NCI-H187 (cell line): ENCODE measurements around the gene SKIC3.

ENCODE experiments used
- DNase-seq, 2 experiments: peaks; one replicate each; lab custom pipeline; 2025; lab: John Stamatoyannopoulos, UW

SKIC3 gene

DNA sequence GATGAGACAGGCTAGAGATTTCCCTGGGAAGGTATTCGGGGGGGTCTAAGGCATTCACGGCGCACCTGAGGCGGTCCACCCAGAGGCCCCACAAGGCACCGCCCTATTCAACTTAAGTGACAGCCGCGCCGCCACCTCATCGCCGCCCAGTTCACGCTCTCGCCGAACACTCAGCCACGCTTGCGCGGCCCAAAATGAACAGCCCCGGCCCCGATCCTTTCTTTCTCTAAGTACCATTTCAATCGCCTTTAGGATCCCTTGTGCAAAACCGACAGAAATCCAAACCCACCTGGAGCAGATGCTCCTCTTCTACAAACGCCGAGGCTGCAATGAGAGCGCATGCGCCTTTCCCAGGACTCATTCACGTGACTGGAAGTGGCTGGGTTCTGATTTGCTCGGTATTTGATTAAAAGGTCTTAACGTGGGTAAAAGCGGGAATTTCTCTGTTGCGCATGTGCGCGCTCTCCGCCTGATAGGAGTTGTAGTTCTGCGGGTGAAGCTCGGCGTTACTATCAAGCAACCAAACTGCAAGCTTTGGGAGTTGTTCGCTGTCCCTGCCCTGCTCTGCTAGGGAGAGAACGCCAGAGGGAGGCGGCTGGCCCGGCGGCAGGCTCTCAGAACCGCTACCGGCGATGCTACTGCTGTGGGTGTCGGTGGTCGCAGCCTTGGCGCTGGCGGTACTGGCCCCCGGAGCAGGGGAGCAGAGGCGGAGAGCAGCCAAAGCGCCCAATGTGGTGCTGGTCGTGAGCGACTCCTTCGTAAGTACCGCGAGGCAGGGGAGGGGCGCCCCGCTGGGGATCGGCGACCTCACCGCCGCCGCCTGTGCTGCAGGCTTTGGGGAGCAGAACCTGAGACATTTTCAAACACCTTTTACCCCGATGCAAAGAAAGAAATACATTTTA is at the start of gene SKIC3, which contains the start of gene ARSK:
Gene SKIC3, minus strand, starts transcription at position 331 of the 902 bp plus-strand sequence. CDS start 7,827 bp downstream, outside the sequence.
Gene ARSK, plus strand, starts transcription at position 455 of the 902 bp plus-strand sequence. Its CDS starts 178 bp downstream, at position 633.
- peak; percentile 90 to 97 for DNase-seq

DNA sequence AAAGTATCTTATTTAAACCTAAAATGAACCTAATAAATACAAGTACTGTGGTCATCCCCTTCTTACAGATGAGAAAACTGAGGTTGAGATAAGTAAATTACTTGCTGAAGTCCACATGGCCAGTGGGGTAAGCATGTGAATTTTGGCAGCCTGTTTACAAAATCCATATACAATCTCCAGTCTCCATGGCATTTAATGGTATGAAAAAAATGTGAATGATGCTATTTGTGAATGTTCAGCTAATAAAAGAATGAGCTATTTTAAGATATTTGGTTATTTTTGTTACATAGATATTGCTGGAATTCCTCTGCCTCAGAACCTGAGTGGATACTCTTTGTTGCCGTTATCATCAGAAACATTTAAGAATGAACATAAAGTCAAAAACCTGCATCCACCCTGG is 45.8 kb upstream of the SKIC3 start:
- DNase-seq: no peak

DNA sequence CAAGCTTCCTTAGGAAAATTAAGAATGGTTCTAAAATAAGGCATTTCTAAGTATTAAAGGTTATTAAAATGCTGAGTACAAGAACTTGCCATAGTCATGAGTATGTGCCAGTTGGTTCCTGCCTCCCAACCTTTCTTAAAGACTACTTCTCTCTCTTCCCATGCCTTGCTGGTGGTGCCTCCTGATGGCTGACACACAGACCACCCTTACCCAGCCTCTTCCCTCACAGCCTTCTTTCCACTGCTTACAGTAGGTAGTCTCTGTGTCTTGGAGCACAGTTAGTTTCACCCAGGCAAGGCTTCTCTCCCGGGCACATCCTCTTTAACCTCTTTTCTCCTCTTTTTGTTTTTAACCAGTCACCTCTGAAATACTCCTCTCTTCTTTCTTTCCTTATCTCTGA is 44.5 kb upstream of the SKIC3 start:
- no peak for DNase-seq

DNA sequence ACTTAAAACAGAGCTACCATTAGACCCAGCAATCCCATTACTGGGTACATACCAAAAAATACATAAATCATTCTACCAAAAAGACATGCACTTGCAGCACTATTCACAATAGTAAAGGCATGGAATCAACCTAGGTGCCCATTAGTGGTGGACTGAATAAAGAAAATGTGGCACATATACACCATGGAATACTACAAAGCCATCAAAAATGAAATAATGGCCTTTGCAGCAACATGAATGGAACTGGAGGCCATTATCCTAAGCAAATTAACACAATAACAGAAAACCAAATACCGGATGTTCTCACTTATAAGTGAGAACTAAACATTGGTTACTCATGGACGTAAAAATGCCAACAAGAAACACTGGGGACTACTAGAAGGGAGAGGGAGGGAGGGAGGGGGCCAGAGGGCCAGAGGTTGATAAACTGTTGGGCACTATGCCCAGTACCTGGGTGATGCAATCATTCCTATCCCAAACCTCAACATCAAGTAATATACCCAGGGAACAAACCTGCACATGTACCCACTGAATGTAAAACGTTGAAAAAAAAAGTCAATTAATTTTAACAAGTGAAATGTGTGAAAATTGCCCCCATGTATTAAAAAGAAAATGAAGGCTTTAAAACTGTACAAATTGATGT is 40.6 kb upstream of the SKIC3 start:
- DNase-seq: no peak

DNA sequence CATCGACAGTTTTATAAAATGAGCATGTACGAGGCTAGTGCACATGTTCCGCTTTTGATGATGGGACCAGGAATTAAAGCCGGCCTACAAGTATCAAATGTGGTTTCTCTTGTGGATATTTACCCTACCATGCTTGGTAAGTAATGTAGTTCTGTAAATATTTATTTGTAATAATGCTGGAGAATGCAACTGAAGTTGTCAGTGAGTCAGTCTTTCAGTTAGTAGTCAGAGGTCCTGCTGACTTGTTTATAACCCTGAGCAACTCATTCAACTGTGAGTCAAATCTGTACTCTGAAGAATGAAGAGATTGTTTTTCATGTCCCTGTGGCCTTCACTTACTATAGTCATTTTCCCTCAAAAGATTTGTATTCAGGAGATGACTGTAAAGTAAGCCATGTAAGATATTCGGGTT is 36.7 kb upstream of the SKIC3 start:
- no peak for DNase-seq

DNA sequence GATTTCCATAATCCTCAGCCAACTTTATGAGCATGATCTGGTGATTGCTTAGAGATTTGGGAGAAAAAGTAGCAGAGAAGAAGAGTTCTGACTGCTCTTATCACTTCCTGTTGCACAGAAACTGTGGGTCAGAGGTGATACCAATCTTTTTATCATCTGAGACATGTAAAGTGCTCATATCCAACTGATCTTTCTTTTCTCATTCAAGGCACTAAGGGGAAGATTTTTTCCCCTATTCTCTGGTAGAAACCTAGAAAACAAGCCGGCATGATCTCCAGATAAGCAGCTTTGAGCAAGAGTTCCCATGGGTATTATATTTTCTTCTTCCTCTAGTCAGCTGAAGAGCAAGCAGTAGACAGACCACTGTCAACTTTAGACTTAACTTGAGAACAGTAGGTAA is 36.1 kb upstream of the SKIC3 start:
- DNase-seq: no peak

DNA sequence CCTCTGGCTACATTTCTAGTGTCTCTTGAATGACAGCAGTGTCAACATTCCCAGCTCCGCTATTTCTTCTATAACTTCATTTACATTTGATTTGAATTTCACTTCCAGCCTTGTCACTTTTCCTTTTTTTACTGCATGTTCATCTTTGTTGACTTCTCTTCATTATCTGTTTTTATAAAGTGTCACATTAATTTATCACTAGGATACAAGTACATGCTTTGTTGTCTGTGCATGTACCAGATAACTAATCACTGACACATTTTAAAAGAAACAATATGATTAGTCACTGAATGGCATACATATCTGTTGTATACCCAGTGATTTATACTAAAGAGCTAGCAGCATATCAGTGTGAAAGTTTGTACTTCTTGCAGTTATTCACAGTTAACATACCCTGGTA is 29.2 kb upstream of the SKIC3 start:
- no peak for DNase-seq

DNA sequence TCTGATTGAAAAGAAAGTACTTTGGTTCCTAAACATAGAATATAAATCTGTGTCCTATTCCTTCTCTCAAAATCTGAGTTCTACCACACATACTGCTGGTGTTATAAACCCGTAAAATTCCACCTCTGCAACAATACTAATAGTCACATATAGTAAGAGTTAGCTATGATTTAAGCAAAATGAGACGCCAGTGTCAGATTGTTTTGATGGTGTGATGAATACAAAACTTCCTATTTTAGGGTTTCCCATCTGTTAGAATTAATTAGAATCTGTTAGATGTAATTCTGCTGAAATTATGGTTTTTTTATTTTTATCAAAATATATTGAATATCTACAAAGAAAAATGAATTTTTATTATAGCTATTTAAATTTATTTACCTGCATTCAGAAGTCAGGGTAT is 26.8 kb upstream of the SKIC3 start:
- no peak for DNase-seq

DNA sequence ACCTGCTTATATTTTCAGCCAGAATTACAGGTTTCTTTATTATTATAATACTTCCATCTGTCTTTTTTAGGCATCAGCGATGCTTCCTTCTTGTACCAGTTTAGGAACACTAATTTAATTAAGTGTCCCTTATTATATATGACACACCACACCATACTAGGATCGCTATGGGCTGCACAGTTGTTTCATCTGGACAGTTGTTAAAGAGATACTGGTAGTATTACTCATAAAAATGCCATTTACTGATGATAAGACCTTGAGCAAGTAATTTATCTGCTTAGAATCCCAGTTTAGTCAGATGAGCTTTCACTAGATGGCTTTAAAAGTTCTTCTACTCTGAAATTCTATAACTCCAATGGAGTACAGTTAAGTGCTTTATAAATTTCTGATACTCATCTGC is 17.2 kb upstream of the SKIC3 start:
- no peak for DNase-seq

DNA sequence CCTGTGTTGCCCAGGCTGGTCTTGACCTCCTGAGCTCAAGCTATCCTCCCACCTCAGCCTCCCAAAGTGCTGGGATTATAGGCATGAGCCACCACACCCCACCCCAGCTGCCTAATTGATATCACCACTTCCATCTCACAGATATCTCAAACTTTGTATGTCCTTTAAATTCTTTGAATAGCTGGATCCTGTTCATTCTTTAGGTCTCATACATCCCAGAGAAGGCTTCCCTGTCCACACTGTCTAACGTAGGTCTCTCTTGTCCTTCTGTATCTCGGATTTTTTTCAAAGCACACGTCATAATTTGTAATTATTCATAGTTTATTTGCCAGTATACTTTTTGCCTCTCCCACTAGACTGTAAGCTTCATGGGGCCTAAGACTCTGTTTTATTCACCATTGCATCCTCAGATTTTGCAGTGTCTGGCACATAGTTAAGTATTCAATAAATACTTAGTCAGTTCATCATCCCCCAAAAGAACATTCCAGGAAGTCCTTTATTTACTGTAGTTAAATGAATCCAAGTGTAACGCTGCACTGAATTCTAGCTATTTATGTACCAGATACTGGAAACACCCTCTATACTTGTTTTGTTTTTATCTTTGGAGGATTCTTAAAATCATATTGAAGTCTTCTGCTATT is 10.6 kb upstream of the SKIC3 start:
- no peak for DNase-seq

DNA sequence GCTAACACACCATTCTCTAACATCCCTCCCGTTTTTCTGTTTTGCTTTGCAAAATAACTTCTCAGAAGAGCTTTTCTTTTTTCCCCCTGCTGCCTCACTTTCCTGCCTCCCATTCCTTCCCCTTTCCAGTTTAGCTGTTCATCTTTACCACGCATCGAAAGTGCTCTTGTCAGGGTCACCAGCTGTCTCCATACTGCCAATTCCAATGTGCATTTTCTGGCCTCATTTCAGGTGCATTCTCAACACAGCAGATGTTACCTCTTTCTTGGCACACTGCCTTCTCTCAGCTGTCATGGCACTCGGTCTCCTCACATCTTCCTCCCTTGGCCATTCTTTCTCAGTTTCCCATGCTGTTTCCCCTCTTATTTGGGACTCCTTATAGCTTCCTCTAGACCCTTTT is 9.7 kb upstream of the SKIC3 start:
- DNase-seq: no peak

DNA sequence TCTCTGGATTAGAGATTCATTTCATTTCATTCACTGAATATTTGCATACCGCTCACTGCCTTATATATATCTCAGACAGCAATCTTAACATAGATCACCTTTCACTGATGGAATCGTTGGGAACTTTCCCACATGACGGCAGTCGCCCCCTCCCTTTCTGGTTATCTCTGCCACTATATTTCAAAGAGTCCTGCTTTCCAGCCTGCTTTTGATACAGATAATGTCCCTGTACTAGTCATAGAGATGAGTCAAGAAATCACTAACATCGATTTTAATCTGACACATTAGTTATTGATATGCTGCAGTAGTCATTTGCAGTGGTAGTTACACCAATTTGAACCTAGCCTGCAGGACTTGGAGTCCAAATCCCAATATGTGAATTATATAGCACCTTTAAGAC is 8.6 kb upstream of the SKIC3 start:
- no peak for DNase-seq

DNA sequence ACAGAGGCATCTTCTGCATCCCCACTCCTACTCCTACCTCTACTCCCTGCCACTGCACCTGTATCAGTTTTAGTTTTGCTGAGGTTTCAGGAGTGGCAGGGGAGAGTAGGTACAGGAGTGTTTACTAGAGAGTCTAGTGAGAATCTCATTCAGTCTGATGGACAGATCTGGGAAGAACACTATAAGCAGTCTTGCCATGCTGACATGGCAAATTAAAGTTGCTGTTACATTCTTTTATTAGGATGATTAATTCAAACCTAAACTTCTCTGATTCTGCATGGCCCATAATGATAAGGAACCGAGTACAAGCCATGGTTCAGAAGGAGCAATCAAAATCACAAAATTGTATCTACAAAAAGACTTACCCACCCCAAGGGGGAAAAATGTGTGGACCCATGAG is 7.5 kb upstream of the SKIC3 start:
- no peak for DNase-seq

DNA sequence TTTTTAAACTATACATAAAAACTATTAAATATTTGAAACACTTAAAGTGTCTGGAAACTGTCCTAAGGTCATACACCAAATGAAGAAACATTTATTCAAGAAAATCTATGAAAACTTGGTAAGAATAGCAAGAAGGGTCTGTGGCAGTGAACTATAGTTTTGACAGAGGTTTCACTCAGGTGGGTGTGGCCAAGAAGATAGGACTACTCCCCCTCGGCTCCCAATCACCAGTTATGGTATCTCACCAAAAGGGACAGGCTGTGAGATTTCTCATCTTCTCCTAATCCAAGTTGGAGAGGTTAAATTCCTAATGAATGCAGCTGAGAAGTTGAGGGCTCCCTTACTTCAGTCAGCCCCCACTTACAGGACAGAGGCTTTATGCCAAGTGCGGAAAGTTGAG is 3.1 kb upstream of the SKIC3 start:
- DNase-seq: no peak

DNA sequence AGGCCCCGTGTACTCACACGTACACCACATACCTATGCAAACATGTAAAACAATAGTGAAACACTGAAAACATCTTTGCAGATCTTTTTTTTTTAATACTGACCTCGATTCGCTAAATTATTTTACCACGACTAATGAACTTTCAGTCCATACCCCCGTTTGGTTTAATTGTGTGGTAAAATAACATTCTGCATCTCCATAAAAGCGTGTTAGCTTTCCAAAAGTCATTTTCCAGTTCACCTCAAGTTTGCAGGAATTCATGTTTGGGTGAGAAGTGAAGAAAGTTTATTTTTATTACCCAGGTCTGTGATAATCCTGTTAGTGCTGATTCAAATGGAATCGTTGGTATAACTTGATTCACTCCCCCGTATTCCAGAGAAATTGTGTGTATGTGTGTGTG is 776 bp upstream of the SKIC3 start:
- DNase-seq: no peak

DNA sequence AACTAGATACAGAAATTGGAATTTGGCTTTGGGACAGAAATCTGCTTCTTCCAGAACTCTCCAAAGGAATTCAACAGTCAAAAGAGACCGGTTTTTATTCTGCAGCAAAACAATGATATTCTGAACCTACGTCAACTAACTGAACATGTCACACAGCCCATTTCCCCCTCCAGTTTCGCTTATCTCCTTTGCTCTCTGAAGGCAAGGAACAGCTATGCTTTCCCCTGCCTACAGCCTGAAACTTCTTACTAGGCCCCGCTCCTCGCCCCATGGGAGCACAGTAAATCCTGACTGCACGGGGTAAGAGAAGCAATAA is 488 bp downstream of the SKIC3 start:
- no peak for DNase-seq

DNA sequence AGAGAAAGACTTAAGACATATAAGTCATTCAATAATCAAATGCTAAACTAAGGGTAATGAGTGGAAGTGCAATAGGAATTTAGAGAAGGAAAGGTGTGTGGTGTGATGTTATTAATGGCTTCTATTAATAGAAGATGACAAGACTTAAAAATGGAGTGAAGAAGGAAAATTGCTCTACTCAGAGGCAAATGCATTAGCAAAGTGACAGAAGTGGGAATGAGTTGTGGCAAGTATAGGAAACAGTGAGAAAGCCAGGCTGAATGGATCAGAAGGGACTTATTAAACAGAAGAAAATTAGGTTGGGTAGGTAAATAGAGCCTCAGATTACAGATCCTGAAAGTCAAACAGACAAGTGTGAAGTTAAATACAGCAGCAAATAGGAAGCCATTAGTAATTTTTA is 5.7 kb downstream of the SKIC3 start:
- DNase-seq: no peak

DNA sequence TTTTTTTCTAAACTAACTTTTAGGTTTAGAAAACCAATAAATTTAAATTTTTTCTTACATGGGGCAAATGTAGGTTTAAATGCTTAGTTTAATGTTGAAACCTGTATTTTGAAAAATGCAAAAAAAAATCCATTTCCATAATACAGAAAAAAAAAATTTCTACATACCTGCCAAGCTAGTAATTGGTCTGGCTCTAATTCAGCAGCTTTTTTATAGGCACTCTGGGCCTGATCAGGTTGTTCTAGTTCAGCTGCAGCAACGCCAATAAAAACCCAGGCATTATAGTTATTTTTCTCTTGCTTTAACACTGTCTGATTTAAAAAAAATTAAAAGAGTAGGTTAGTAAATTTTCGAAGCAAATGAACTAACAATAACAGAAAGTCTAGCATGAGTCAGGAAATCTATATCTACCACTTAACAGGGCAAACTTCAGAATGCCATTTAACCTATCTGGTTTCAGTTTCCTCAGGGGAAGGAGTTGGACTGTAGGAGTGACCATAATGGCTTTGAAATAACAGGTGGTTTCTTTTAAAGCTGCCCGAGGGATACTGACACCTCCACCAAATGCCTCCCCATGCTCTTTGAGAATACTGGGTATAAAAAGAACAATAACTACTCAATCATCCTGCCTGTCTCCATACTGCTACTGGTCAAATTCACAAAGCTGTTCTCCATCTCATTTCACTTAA is 11.6 kb downstream of the SKIC3 start:
- DNase-seq: peak in 1 of 2 experiments; percentile 4

DNA sequence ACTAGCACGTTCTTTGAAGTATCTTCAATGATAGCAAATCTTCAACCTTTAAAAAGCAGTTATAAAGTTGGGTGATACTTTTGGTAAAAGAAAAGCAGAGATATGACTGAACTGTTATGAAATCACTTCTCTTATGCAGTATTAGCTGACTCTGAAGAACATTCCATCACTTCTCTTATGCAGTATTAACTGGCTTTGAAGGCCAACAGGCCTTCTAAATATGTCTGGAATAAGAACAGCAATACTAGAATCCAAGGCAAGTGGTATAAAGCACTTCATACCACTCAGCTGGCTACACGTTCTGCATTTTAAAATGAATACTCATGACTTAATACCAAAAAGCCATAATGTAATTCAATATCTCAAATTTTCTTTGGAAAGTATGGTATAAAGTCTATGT is 17.3 kb downstream of the SKIC3 start:
- DNase-seq: no peak

DNA sequence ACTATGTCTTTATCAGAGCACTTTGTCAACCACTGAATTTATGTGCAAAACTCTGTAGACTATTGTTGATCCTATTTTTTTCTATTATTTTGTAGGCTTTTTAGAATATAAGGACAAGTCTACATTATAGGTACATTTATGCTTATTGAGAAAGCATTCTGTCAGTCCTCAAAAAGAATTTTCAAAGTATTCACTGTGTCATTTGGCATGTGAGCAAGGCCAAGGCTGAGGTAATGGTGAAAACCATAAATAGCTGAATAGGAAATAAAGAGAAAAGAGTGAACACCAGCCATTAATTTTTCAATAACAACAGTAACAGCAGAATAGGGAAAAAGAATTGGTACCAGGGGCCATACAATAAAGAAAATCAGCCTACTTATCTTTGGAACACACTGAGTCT is 21.0 kb downstream of the SKIC3 start:
- no peak for DNase-seq

DNA sequence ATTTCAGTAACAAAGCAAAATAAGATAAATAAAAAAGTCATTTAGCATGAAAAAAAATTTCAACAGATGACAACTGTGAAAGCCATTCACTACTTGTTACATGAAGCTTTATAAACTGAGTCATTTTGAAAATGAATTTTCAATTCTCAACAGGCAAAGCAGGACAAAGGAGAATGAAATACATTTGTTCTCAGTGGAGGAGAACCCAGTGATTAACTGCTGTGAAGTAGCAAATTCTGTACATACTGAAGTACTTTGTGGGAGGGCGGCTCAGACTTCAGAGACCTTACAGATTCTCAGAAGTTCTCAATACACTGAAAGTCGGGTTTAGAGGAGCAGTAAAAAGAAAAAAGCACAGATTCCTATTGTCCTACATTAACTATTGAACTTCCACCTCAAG is 21.7 kb downstream of the SKIC3 start:
- no peak for DNase-seq

DNA sequence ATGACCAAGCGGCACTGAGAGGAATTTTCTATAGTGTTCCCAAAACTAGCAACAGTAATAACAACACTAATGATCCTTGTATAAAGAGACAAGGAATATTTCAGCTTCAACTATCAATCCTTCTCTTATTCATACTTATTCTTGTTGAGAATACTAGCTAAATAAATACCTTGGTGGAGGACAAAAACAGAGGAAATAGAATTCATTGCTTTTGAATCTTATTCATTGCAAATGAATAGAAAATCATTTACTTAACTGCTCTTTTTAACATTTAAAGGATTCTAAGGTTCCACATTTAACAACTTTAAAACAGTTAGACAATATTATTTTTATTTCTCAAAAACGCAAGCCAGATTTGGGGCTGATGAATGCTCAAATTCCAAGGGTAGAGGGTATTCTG is 22.4 kb downstream of the SKIC3 start:
- no peak for DNase-seq

DNA sequence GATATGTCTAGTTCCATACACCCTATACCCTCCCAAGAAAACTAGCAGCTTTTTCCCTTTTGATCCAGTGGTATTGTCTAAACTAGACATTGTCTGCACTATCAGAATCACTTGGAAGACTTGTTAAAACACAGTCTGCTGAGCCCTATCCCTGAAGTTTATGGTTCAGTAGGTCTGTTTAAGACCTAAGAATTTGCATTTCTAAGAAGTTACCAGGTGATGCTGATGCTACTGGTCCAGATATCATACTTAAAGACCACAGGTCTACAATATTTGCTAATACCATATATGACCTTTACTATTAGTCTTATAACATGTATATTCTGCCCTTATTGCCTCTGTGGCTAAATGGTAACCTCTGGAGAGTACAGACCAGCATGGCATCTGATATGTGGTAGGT is 23.3 kb downstream of the SKIC3 start:
- DNase-seq: no peak
